Right lobe of liver (tissue), 6 donors: Measurements from ENCODE around the gene SNAP25. TPM values are rescaled to one million over a fixed set of nuclear protein-coding genes. Genes with fewer than 3 reads are reported as not detected.

Experiments used
- ATAC-seq, 4 donors: fragments of 200-7000 bp; cut with Tn5 transposase; one replicate each; pipeline ENCODE4 v1.9.1; 2020; ENCODE audit warnings: mild to moderate bottlenecking in 4 of 4, moderate library complexity in 4 of 4
- DNase-seq, 3 donors: peaks; one replicate each; pipeline ENCODE4 v3.0.0-alpha.2; 2020
- H3K27ac ChIP-seq, 3 donors: fragments of 200-600 bp; one replicate each; pipeline ENCODE4 v1.8.0; 2022
- H3K27me3 ChIP-seq, 2 donors: fragments of 200-600 bp; one replicate each; pipeline ENCODE4 v1.8.0; 2022
- H3K36me3 ChIP-seq, 4 donors: fragments of 200-600 bp; sonication (generic) in 1 of 4; one replicate each; pipeline versions ENCODE4 v1.5.1 to v1.8.0; 2017 to 2022; ENCODE audit warnings: control low read depth in 1 of 4
- H3K4me1 ChIP-seq, 4 donors: fragments of 200-600 bp; sonication (generic) in 1 of 4; one replicate each; pipeline versions ENCODE4 v1.5.1 to v1.8.0; 2017 to 2022; ENCODE audit warnings: control low read depth in 1 of 4
- H3K4me3 ChIP-seq, 3 donors: fragments of 200-600 bp; one replicate each; pipeline ENCODE4 v1.8.0; 2022
- H3K9me3 ChIP-seq, 4 donors: fragments of 200-600 bp; sonication (generic) in 1 of 4; one replicate each; pipeline versions ENCODE4 v1.5.1 to v1.8.0; 2017 to 2022; ENCODE audit warnings: control low read depth in 1 of 4
- POLR2A ChIP-seq: fragments of 450-650 bp; IDR thresholded peaks from one replicate; pipeline ENCODE4 v1.6.1; 2017; ENCODE audit warnings: antibody characterized with exemption, mild to moderate bottlenecking
- WGBS: methylation state at CpG from one replicate; pipeline ENCODE4 v1.1.6; 2018; ENCODE audit warnings: low coverage, low lambda C conversion rate; ENCODE audit not compliant: insufficient coverage; ENCODE audit errors: missing lambda C conversion rate; 5-methylcytosine and 5-hydroxymethylcytosine counted together
- intact Hi-C, 2 donors: fragments of 100-400 bp; cut with DNase I; formaldehyde crosslinking; loops; one replicate each; pipeline versions ENCODE4 v1.11.2 to v1.14.1; 2022
- total RNA-seq, 6 experiments: library from RNA; depleted of rRNA in 2 of 6; stranded (reverse); fragments of >200 nt in 2 of 6; fragmentation: NEBNext Ultra II Directional in 3 of 6; extraction: Animal tissue kit (Norgen Biotek cat#: 25700) in 3 of 6; gene quantifications; one replicate each; pipeline versions ENCODE4 v1.1.0 to v1.2.4, GENCODE V29; 2016 to 2023
- TF ChIP-seq, protein P1 (sequence below), 4 donors: fragments of 200-600 bp in 3 of 4; fragments of 450-650 bp in 1 of 4; IDR thresholded peaks; one replicate each; pipeline versions ENCODE4 v1.5.1 to v1.8.0; 2016 to 2022; ENCODE audit warnings: antibody characterized with exemption in 4 of 4, mild to moderate bottlenecking in 2 of 4
- donor health status: DM: no; HTN: yes; CAD: no.
- donor health status: DM: no; HTN: no; CAD: no.
- donor health status: DM: no; HTN: no; CAD: no.
- donor health status: DM: no; HTN: yes; CAD: no.
- donor health status: DM: no; HTN: yes; CAD: no.

The SNAP25 gene
- total RNA-seq, 6 experiments from 2014 or later, result 0.23 to 0.32 TPM; not detected in 4

DNA sequence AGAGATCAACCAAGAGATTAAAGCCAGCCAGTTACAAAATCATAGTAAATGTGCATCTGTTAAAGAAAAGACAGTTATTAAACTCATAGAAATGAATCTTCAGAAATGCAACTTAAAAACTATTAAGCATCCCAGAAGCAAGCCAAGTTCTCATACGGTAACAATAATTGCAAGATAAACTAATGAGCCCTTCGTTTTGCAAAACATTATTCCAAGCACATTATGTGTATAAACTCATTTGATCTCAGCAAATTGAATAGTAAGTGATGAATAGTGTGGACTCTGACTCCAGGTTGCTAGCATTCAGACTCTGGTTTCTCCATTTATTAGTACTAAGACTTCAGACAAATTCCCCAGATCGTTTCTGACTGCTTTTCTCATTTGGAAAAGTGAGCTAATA is 85.2 kb downstream of the SNAP25 start:
- DNase-seq (no peak), ATAC-seq (no peak)
- WGBS, result 60% methylated on average over 3 of the region's 3 CpGs

GRCh38 chr20:10304471-10305046 is 85.9 kb downstream of the SNAP25 start:
- no peaks in the 10 kb centered on the region for H3K9me3 ChIP-seq
- DNase-seq (no peak), ATAC-seq (no peak)
- no peak overlapping the region for H3K4me3 ChIP-seq
- H3K27ac ChIP-seq, result no peak overlapping the region
- intact Hi-C loops, result no loop called here
- H3K4me1 ChIP-seq, result peaks cover 0 to 7% (median 0%) of the 10 kb centered on the region in 4 donors
- H3K27me3 ChIP-seq, result no peaks in the 10 kb centered on the region
- H3K36me3 ChIP-seq, result no peaks in the 10 kb centered on the region
- 62% methylated on average over 3 of the region's 3 CpGs for WGBS
- TF ChIP-seq POLR2A, result no peak
- TF ChIP-seq, protein P1, sequence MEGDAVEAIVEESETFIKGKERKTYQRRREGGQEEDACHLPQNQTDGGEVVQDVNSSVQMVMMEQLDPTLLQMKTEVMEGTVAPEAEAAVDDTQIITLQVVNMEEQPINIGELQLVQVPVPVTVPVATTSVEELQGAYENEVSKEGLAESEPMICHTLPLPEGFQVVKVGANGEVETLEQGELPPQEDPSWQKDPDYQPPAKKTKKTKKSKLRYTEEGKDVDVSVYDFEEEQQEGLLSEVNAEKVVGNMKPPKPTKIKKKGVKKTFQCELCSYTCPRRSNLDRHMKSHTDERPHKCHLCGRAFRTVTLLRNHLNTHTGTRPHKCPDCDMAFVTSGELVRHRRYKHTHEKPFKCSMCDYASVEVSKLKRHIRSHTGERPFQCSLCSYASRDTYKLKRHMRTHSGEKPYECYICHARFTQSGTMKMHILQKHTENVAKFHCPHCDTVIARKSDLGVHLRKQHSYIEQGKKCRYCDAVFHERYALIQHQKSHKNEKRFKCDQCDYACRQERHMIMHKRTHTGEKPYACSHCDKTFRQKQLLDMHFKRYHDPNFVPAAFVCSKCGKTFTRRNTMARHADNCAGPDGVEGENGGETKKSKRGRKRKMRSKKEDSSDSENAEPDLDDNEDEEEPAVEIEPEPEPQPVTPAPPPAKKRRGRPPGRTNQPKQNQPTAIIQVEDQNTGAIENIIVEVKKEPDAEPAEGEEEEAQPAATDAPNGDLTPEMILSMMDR (IDR thresholded peaks at IDR 0.05), result no peak

More for the DNA sequence above, 85.2 kb downstream of the SNAP25 start:
- Histone ChIP-seq H3K36me3 (no peaks in the 10 kb centered on the region), H3K27me3 (no peaks in the 10 kb centered on the region), H3K9me3 (no peaks in the 10 kb centered on the region), H3K4me3 (no peak overlapping the region), H3K4me1 (peaks cover 0 to 7% (median 0%) of the 10 kb centered on the region in 4 donors), H3K27ac (no peak overlapping the region)
- intact Hi-C loops, result no loop called here
- TF ChIP-seq, protein P1 (IDR thresholded peaks at IDR 0.05), result no peak
- no peak for TF ChIP-seq POLR2A

DNA sequence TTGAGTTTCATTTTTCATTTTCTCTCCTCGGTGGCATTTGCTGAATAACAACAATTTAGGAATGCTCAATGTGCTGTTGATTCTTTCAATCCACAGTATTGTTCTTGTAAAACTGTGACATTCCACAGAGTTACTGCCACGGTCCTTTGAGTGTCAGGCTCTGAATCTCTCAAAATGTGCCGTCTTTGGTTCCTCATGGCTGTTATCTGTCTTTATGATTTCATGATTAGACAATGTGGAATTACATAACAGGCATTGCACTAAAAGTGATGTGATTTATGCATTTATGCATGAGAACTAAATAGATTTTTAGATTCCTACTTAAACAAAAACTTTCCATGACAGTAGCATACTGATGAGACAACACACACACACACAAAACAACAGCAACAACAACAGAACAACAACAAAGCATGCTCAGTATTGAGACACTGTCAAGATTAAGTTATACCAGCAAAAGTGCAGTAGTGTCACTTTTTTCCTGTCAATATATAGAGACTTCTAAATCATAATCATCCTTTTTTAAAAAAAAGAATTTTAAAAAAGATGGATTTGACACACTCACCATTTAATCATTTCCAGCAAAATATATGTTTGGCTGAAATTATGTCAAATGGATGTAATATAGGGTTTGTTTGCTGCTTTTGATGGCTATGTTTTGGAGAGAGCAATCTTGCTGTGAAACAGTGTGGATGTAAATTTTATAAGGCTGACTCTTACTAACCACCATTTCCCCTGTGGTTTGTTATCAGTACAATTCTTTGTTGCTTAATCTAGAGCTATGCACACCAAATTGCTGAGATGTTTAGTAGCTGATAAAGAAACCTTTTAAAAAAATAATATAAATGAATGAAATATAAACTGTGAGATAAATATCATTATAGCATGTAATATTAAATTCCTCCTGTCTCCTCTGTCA is 88.1 kb downstream of the SNAP25 start:
- Histone ChIP-seq H3K9me3 (no peaks in the 10 kb centered on the region), H3K4me1 (peaks cover 0 to 7% (median 0%) of the 10 kb centered on the region in 4 donors), H3K27ac (no peak overlapping the region), H3K36me3 (no peaks in the 10 kb centered on the region), H3K4me3 (no peak overlapping the region), H3K27me3 (no peaks in the 10 kb centered on the region)
- 45% methylated on average over 3 of the region's 3 CpGs for WGBS
- ATAC-seq (no peak), DNase-seq (no peak)
- TF ChIP-seq POLR2A, result no peak
- TF ChIP-seq, protein P1 (IDR thresholded peaks at IDR 0.05), result no peak
- intact Hi-C loops, result no loop called here

GRCh38 chr20:10307359-10307735 is 88.7 kb downstream of the SNAP25 start:
- no peaks in the 10 kb centered on the region for H3K27me3 ChIP-seq
- ATAC-seq (no peak), DNase-seq (no peak)
- no peak overlapping the region for H3K4me3 ChIP-seq
- intact Hi-C loops, result no loop called here
- WGBS, result 31% methylated on average over 3 of the region's 3 CpGs
- no peaks in the 10 kb centered on the region for H3K9me3 ChIP-seq
- H3K27ac ChIP-seq, result no peak overlapping the region
- H3K4me1 ChIP-seq, result peaks cover 0 to 7% (median 0%) of the 10 kb centered on the region in 4 donors
- no peaks in the 10 kb centered on the region for H3K36me3 ChIP-seq
- TF ChIP-seq, protein P1 (IDR thresholded peaks at IDR 0.05), result no peak
- no peak for TF ChIP-seq POLR2A
